HEK293 (cell line): ENCODE data around the gene THEM4.

Experiments used
- PRDM1 ChIP-seq: fragments of 450-650 bp; formaldehyde crosslinking; IDR thresholded peaks from 2 replicates; pipeline ENCODE4; 2016; ENCODE audit warnings: missing biosample characterization, missing genetic modification characterization
- ZBTB21 ChIP-seq: fragments of 450-650 bp; formaldehyde crosslinking; IDR thresholded peaks from 2 replicates; pipeline ENCODE4 v1.5.1; 2017; ENCODE audit warnings: missing biosample characterization, missing genetic modification characterization
- ZNF16 ChIP-seq: fragments of 450-650 bp; formaldehyde crosslinking; IDR thresholded peaks from 2 replicates; pipeline ENCODE4 v1.5.1; 2016; ENCODE audit warnings: low read depth, missing biosample characterization, missing genetic modification characterization
- ZNF211 ChIP-seq: fragments of 450-650 bp; formaldehyde crosslinking; IDR thresholded peaks from 2 replicates; pipeline ENCODE4 v1.5.1; 2016; ENCODE audit warnings: low read depth, missing biosample characterization, missing genetic modification characterization
- ZNF274 ChIP-seq, 2 experiments: fragments of 200-500 bp in 1 of 2; fragments of 450-650 bp in 1 of 2; sonication (Bioruptor generic) in 1 of 2; formaldehyde crosslinking in 1 of 2; IDR thresholded peaks; 2 replicates each; pipeline versions ENCODE4 v1.5.1 to v1.6.1; 2014 to 2016; ENCODE audit warnings: borderline replicate concordance in 1 of 2, inconsistent platforms in 1 of 2, low read length in 1 of 2, missing biosample characterization in 1 of 2, missing genetic modification characterization in 1 of 2
- TF ChIP-seq, protein P1 (sequence below): fragments of 450-650 bp; IDR thresholded peaks from 2 replicates; pipeline ENCODE4 v1.5.1; 2018; ENCODE audit warnings: missing biosample characterization, mild to moderate bottlenecking, missing genetic modification characterization
- TF ChIP-seq, protein P2 (sequence below): fragments of 450-650 bp; formaldehyde crosslinking; IDR thresholded peaks from 2 replicates; pipeline ENCODE4 v1.5.1; 2016; ENCODE audit warnings: missing biosample characterization, missing genetic modification characterization
- TF ChIP-seq, protein P3 (sequence below): fragments of 450-650 bp; IDR thresholded peaks from 2 replicates; pipeline ENCODE4 v1.5.1; 2018; ENCODE audit warnings: missing biosample characterization, missing genetic modification characterization

DNA sequence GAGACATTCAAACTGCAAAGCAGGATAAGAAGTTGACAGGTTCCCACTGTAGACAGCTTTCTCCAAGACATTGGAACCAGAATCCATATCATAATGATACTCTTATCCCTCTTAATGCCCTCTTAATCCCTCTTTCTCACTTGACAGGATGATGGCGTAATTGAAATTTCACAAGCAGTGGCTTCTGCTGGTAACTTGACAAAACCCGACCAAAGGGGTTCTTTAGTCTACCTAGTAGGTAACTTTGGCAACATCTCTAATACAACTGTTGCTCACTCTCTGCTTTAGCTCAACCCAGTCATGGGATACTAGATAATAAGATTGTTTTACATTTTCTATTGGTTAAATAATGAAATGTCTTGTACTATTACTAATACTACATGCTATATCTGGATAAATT lies 49.6 kb upstream of the THEM4 start:
- TF ChIP-seq ZBTB21 (tag by site-specific recombination) (no peak), ZNF211 (tag by site-specific recombination) (no peak), PRDM1 (tag by site-specific recombination) (no peak), ZNF274 (IDR thresholded peaks at IDR 0.05; ENCODE audit: low read length) (no peak), ZNF274 (tag by site-specific recombination; IDR thresholded peaks at IDR 0.05; ENCODE audit: borderline replicate concordance) (no peak), ZNF16 (no peak)
- TF ChIP-seq, protein P1, sequence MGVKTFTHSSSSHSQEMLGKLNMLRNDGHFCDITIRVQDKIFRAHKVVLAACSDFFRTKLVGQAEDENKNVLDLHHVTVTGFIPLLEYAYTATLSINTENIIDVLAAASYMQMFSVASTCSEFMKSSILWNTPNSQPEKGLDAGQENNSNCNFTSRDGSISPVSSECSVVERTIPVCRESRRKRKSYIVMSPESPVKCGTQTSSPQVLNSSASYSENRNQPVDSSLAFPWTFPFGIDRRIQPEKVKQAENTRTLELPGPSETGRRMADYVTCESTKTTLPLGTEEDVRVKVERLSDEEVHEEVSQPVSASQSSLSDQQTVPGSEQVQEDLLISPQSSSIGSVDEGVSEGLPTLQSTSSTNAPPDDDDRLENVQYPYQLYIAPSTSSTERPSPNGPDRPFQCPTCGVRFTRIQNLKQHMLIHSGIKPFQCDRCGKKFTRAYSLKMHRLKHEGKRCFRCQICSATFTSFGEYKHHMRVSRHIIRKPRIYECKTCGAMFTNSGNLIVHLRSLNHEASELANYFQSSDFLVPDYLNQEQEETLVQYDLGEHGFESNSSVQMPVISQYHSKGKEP (tag by site-specific recombination), result no peak
- TF ChIP-seq, protein P2, sequence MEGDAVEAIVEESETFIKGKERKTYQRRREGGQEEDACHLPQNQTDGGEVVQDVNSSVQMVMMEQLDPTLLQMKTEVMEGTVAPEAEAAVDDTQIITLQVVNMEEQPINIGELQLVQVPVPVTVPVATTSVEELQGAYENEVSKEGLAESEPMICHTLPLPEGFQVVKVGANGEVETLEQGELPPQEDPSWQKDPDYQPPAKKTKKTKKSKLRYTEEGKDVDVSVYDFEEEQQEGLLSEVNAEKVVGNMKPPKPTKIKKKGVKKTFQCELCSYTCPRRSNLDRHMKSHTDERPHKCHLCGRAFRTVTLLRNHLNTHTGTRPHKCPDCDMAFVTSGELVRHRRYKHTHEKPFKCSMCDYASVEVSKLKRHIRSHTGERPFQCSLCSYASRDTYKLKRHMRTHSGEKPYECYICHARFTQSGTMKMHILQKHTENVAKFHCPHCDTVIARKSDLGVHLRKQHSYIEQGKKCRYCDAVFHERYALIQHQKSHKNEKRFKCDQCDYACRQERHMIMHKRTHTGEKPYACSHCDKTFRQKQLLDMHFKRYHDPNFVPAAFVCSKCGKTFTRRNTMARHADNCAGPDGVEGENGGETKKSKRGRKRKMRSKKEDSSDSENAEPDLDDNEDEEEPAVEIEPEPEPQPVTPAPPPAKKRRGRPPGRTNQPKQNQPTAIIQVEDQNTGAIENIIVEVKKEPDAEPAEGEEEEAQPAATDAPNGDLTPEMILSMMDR (tag by site-specific recombination), result no peak
- TF ChIP-seq, protein P3, sequence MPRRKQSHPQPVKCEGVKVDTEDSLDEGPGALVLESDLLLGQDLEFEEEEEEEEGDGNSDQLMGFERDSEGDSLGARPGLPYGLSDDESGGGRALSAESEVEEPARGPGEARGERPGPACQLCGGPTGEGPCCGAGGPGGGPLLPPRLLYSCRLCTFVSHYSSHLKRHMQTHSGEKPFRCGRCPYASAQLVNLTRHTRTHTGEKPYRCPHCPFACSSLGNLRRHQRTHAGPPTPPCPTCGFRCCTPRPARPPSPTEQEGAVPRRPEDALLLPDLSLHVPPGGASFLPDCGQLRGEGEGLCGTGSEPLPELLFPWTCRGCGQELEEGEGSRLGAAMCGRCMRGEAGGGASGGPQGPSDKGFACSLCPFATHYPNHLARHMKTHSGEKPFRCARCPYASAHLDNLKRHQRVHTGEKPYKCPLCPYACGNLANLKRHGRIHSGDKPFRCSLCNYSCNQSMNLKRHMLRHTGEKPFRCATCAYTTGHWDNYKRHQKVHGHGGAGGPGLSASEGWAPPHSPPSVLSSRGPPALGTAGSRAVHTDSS (tag by site-specific recombination), result no peak
